ENCODE measurements around the gene ACACA. TPM values are rescaled to one million over a fixed set of nuclear protein-coding genes. Genes with fewer than 3 reads are reported as not detected.
A peak's percentile ranks its signal among the peaks of the same experiment; 100 is the strongest.

The ACACA gene
- total and polyA plus RNA-seq, 9 of the 15 experiments (the other 6 are each of a cell fraction or from before 2014, with no cell fraction given), result 35.9 to 135 (median 88.4) TPM

DNA sequence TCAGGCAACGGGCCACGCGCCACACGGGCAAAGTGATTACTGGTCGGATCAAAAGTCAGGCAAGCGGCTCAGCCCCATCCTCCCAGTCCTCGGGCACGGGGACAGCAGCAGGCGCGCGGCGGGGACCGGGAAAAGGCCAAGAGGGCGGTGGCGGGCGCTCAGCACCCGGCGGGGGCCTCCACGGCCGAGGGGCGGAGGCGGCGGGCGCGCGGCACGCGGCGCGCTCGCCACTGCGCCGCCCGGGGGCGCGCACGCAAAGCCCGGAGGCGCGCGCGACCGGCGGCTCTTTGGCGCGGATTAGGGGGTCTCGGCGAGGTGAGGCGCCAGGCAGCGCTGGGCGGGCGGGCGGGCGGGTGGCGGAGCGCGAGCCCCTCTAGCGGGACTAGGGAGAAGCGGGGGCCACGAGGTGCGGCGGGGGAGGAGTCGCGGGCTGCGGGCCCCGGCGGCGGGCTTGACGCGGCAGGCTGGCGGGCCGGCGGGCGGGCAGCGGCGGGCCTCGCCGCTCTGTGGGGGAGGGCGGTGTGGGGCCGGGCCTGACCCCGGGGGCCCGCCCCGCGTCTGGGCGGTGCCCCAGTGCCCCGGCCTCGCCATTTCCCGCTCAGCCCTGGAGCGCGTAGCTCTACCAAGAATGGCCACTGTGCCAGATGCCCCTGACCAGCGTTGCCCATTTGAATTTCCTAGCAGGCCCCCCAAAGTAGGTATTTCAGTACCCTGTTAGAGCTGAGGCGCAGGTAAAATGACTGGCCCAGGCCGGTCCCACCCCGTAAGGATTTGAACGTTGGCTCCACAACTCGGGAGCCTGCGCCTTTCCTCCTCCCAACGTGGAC lies at the start of gene ACACA, which contains the start of gene TADA2A (continued):
- TF ChIP-seq, protein P1, sequence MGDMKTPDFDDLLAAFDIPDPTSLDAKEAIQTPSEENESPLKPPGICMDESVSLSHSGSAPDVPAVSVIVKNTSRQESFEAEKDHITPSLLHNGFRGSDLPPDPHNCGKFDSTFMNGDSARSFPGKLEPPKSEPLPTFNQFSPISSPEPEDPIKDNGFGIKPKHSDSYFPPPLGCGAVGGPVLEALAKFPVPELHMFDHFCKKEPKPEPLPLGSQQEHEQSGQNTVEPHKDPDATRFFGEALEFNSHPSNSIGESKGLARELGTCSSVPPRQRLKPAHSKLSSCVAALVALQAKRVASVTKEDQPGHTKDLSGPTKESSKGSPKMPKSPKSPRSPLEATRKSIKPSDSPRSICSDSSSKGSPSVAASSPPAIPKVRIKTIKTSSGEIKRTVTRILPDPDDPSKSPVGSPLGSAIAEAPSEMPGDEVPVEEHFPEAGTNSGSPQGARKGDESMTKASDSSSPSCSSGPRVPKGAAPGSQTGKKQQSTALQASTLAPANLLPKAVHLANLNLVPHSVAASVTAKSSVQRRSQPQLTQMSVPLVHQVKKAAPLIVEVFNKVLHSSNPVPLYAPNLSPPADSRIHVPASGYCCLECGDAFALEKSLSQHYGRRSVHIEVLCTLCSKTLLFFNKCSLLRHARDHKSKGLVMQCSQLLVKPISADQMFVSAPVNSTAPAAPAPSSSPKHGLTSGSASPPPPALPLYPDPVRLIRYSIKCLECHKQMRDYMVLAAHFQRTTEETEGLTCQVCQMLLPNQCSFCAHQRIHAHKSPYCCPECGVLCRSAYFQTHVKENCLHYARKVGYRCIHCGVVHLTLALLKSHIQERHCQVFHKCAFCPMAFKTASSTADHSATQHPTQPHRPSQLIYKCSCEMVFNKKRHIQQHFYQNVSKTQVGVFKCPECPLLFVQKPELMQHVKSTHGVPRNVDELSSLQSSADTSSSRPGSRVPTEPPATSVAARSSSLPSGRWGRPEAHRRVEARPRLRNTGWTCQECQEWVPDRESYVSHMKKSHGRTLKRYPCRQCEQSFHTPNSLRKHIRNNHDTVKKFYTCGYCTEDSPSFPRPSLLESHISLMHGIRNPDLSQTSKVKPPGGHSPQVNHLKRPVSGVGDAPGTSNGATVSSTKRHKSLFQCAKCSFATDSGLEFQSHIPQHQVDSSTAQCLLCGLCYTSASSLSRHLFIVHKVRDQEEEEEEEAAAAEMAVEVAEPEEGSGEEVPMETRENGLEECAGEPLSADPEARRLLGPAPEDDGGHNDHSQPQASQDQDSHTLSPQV (IDR thresholded peaks at IDR 0.05), result peak; percentile 85
- TF ChIP-seq ZFX (CRISPR knock-in tag; IDR thresholded peaks at IDR 0.05) (peak; percentile 81), SMAD3 (CRISPR knock-in tag; conservative IDR thresholded peaks at IDR 0.05) (no peak), ZNF764 (CRISPR knock-in tag; IDR thresholded peaks at IDR 0.05; ENCODE audit: low read depth) (no peak), HDAC1 (IDR thresholded peaks at IDR 0.05) (peak in 1 of 2 experiments; percentile 87; a peak in 1 of 4 replicates), NELFE (IDR thresholded peaks at IDR 0.05; ENCODE audit: insufficient read depth, insufficient read length) (no peak), RBFOX2 (IDR thresholded peaks at IDR 0.05; ENCODE audit: low read depth, low read length) (peak; percentile 88), SMARCB1 (IDR thresholded peaks at IDR 0.05; ENCODE audit: insufficient read length, low read depth) (no peak), EGR1 (conservative IDR thresholded peaks at IDR 0.05) (0 out of 2 replicates have a peak, but pooled peaks have one; percentile 28), KLF10 (CRISPR knock-in tag; IDR thresholded peaks at IDR 0.05) (no peak), PCBP1 (IDR thresholded peaks at IDR 0.05; ENCODE audit: low read depth, low read length, poor library complexity, severe bottlenecking) (no peak), SOX6 (IDR thresholded peaks at IDR 0.05) (no peak), GABPB1 (CRISPR knock-in tag; IDR thresholded peaks at IDR 0.05) (no peak), PTBP1 (IDR thresholded peaks at IDR 0.05; ENCODE audit: low read depth, low read length) (no peak), THRAP3 (IDR thresholded peaks at IDR 0.05; ENCODE audit: borderline replicate concordance) (no peak)
- TF ChIP-seq, protein P2, sequence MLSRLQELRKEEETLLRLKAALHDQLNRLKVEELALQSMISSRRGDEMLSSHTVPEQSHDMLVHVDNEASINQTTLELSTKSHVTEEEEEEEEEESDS (CRISPR knock-in tag; IDR thresholded peaks at IDR 0.05), result no peak
- TF ChIP-seq, protein P3, sequence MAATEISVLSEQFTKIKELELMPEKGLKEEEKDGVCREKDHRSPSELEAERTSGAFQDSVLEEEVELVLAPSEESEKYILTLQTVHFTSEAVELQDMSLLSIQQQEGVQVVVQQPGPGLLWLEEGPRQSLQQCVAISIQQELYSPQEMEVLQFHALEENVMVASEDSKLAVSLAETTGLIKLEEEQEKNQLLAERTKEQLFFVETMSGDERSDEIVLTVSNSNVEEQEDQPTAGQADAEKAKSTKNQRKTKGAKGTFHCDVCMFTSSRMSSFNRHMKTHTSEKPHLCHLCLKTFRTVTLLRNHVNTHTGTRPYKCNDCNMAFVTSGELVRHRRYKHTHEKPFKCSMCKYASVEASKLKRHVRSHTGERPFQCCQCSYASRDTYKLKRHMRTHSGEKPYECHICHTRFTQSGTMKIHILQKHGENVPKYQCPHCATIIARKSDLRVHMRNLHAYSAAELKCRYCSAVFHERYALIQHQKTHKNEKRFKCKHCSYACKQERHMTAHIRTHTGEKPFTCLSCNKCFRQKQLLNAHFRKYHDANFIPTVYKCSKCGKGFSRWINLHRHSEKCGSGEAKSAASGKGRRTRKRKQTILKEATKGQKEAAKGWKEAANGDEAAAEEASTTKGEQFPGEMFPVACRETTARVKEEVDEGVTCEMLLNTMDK (IDR thresholded peaks at IDR 0.05; ENCODE audit: borderline replicate concordance, insufficient read depth, low read depth, low read length, poor library complexity, severe bottlenecking), result peak; percentile 34
- TF ChIP-seq, protein P4, sequence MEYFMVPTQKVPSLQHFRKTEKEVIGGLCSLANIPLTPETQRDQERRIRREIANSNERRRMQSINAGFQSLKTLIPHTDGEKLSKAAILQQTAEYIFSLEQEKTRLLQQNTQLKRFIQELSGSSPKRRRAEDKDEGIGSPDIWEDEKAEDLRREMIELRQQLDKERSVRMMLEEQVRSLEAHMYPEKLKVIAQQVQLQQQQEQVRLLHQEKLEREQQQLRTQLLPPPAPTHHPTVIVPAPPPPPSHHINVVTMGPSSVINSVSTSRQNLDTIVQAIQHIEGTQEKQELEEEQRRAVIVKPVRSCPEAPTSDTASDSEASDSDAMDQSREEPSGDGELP (CRISPR knock-in tag; IDR thresholded peaks at IDR 0.05; ENCODE audit: borderline replicate concordance), result peak; percentile 35; the same call in 1 of the 2 replicates
- TF ChIP-seq, protein P5, sequence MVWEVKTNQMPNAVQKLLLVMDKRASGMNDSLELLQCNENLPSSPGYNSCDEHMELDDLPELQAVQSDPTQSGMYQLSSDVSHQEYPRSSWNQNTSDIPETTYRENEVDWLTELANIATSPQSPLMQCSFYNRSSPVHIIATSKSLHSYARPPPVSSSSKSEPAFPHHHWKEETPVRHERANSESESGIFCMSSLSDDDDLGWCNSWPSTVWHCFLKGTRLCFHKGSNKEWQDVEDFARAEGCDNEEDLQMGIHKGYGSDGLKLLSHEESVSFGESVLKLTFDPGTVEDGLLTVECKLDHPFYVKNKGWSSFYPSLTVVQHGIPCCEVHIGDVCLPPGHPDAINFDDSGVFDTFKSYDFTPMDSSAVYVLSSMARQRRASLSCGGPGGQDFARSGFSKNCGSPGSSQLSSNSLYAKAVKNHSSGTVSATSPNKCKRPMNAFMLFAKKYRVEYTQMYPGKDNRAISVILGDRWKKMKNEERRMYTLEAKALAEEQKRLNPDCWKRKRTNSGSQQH (CRISPR knock-in tag; IDR thresholded peaks at IDR 0.05), result no peak

All from K562 (cell line).